DOHH2 (cell line): ENCODE results near the gene NEURL1.

ENCODE experiments used
- EZH2phosphoT487 ChIP-seq: fragments of 200-600 bp; sonication (generic); IDR thresholded peaks from 2 replicates; pipeline ENCODE4 v1.6.1; 2017; ENCODE audit warnings: borderline replicate concordance, mild to moderate bottlenecking, antibody characterized with exemption, low read length, moderate library complexity, mixed read lengths
- TF ChIP-seq, protein P1 (sequence below): fragments of 200-600 bp; sonication (generic); IDR thresholded peaks from one replicate; pipeline ENCODE4 v1.5.1; 2014; ENCODE audit warnings: antibody characterized with exemption, mild to moderate bottlenecking, low read depth, low read length; ENCODE audit not compliant: poor library complexity, severe bottlenecking

DNA sequence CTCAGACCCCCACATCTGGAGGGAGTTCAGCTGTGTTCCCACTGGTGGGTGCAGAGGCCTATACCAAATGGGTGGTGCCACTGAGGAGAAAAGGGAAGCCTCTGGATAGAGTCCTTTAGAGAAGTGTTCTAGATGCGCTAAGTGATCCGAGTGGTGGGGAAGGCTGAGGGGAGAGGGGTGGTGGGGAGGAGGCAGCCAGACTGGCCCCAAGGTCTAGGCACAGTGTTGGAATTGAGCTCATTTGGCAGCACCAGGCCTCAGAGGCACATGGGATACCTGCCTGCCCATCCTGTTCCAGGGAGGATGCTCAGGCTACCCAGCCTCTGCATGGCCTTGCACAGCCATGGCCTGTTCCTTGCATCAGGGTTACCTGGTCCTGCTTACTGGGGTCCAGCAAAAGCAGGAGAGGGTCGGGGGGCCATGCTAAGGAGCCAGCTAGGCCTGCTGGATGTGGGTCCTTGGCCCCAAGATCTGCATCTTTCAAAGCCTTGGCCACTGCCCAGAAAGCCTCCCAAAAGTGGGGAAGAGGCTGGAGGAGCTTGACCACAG lies 99.6 kb downstream of the NEURL1 start:
- TF ChIP-seq, protein P1, sequence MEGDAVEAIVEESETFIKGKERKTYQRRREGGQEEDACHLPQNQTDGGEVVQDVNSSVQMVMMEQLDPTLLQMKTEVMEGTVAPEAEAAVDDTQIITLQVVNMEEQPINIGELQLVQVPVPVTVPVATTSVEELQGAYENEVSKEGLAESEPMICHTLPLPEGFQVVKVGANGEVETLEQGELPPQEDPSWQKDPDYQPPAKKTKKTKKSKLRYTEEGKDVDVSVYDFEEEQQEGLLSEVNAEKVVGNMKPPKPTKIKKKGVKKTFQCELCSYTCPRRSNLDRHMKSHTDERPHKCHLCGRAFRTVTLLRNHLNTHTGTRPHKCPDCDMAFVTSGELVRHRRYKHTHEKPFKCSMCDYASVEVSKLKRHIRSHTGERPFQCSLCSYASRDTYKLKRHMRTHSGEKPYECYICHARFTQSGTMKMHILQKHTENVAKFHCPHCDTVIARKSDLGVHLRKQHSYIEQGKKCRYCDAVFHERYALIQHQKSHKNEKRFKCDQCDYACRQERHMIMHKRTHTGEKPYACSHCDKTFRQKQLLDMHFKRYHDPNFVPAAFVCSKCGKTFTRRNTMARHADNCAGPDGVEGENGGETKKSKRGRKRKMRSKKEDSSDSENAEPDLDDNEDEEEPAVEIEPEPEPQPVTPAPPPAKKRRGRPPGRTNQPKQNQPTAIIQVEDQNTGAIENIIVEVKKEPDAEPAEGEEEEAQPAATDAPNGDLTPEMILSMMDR, result peak; percentile 22
- no peak for TF ChIP-seq EZH2phosphoT487
